K562 (cell line): ENCODE measurements around the gene PEAR1. TPM values are rescaled to one million over a fixed set of nuclear protein-coding genes. Genes with fewer than 3 reads are reported as not detected.

ENCODE experiments used
- CCNT2 ChIP-seq: IDR thresholded peaks from 2 replicates; pipeline ENCODE4 v1.6.1; 2011; ENCODE audit warnings: borderline replicate concordance, low read depth, mild to moderate bottlenecking, moderate library complexity, mixed read lengths, low read length; ENCODE audit not compliant: insufficient read length; ENCODE audit errors: extremely low read depth
- DACH1 ChIP-seq: fragments of 450-650 bp; IDR thresholded peaks from 2 replicates; pipeline ENCODE4 v1.6.1; 2018; ENCODE audit not compliant: partially characterized antibody
- E2F3 ChIP-seq: fragments of 250-450 bp; sonication (Bioruptor Pico); IDR thresholded peaks from 2 replicates; pipeline ENCODE4 v1.4.0; 2020; ENCODE audit warnings: mild to moderate bottlenecking
- ETV1 ChIP-seq: fragments of 450-650 bp; conservative IDR thresholded peaks from 2 replicates; pipeline ENCODE4 v1.6.1; 2016; ENCODE audit warnings: missing genetic modification characterization, control low read depth, low read depth, missing compliant biosample characterization
- NR1H2 ChIP-seq: sonication (generic); formaldehyde crosslinking; IDR thresholded peaks from 2 replicates; pipeline ENCODE4 v1.4.0; 2020; ENCODE audit warnings: mild to moderate bottlenecking, missing genetic modification reagents
- PYGO2 ChIP-seq: fragments of 450-650 bp; IDR thresholded peaks from 2 replicates; pipeline ENCODE4 v1.6.1; 2016; ENCODE audit warnings: mild to moderate bottlenecking, missing genetic modification characterization, moderate library complexity, missing compliant biosample characterization
- RB1 ChIP-seq: fragments of 450-650 bp; IDR thresholded peaks from 2 replicates; pipeline ENCODE4 v1.6.1; 2017; ENCODE audit warnings: low read depth, mild to moderate bottlenecking
- RBBP5 ChIP-seq: fragments of 200-600 bp; sonication (generic); IDR thresholded peaks from 2 replicates; pipeline ENCODE4 v1.6.1; 2012; ENCODE audit warnings: borderline replicate concordance, mild to moderate bottlenecking, low read length, control low read depth, inconsistent platforms; ENCODE audit not compliant: insufficient read depth, poor library complexity, severe bottlenecking
- SIN3A ChIP-seq, 2 experiments: fragments of 150-350 bp in 1 of 2; IDR thresholded peaks; 2 replicates each; pipeline ENCODE4 v1.6.1; 2011 to 2016; ENCODE audit warnings: borderline replicate concordance in 2 of 2, low read depth in 2 of 2, low read length in 2 of 2, mild to moderate bottlenecking in 2 of 2, moderate library complexity in 2 of 2; ENCODE audit not compliant: control insufficient read depth in 1 of 2
- SOX6 ChIP-seq: fragments of 450-650 bp; IDR thresholded peaks from 2 replicates; pipeline ENCODE4 v1.6.1; 2014; ENCODE audit warnings: mild to moderate bottlenecking
- ZBTB7A ChIP-seq: IDR thresholded peaks from 2 replicates; pipeline ENCODE4 v1.6.1; 2011; ENCODE audit warnings: low read depth, mild to moderate bottlenecking, low read length, moderate library complexity, borderline replicate concordance; ENCODE audit not compliant: control insufficient read depth
- ZFX ChIP-seq: sonication (generic); formaldehyde crosslinking; IDR thresholded peaks from 2 replicates; pipeline ENCODE4 v1.8.0; 2022; ENCODE audit warnings: mild to moderate bottlenecking, missing genetic modification reagents, moderate library complexity
- polyA plus RNA-seq, 8 experiments: library from polyadenylated mRNA; depleted of rRNA in 4 of 8; stranded (reverse) in 5 of 8; unstranded in 3 of 8; fragments of >200 nt; fragmentation: Nextera tagmentation in 2 of 8; fragmentation: Illumina TruSeq in 1 of 8; extraction: Ambion mirVana in 2 of 8; extraction: Trizol in 1 of 8; gene quantifications; 2 replicates each; pipeline versions ENCODE4 v1.2.1 to v1.2.3, GENCODE V29; 2011 to 2014; ENCODE audit warnings: inconsistent platforms in 1 of 8, missing spikeins in 1 of 8
- total RNA-seq, 7 experiments: library from RNA; depleted of rRNA in 6 of 7; stranded (reverse); fragments of >200 nt in 6 of 7; fragmentation: Illumina TruSeq in 2 of 7; extraction: Trizol in 2 of 7; gene quantifications; 2 replicates each; pipeline versions ENCODE4 v1.2.1 to v1.2.3, GENCODE V29; 2011 to 2021; ENCODE audit warnings: low replicate concordance in 1 of 7
- TF ChIP-seq, protein P1 (sequence below), 2 experiments: IDR thresholded peaks; 2 replicates each; pipeline ENCODE4 v1.6.1; 2011; ENCODE audit warnings: borderline replicate concordance in 1 of 2, control low read depth in 1 of 2, low read depth in 1 of 2, low read length in 1 of 2, mild to moderate bottlenecking in 1 of 2, mixed read lengths in 1 of 2, moderate library complexity in 1 of 2; ENCODE audit not compliant: insufficient read depth in 1 of 2, insufficient read length in 1 of 2, poor library complexity in 1 of 2, severe bottlenecking in 1 of 2; ENCODE audit errors: extremely low read depth in 1 of 2
- TF ChIP-seq, protein P2 (sequence below), 2 experiments: fragments of 450-650 bp; formaldehyde crosslinking in 1 of 2; IDR thresholded peaks; 2 replicates each; pipeline versions ENCODE4 v1.4.0 to v1.6.1; 2014 to 2020; ENCODE audit warnings: mild to moderate bottlenecking in 2 of 2, borderline replicate concordance in 1 of 2, low read depth in 1 of 2

The PEAR1 gene
- total and polyA plus RNA-seq, 9 of the 15 experiments (the other 6 are each of a cell fraction or from before 2014, with no cell fraction given): 0.87 to 13.9 (median 6.1) TPM

DNA sequence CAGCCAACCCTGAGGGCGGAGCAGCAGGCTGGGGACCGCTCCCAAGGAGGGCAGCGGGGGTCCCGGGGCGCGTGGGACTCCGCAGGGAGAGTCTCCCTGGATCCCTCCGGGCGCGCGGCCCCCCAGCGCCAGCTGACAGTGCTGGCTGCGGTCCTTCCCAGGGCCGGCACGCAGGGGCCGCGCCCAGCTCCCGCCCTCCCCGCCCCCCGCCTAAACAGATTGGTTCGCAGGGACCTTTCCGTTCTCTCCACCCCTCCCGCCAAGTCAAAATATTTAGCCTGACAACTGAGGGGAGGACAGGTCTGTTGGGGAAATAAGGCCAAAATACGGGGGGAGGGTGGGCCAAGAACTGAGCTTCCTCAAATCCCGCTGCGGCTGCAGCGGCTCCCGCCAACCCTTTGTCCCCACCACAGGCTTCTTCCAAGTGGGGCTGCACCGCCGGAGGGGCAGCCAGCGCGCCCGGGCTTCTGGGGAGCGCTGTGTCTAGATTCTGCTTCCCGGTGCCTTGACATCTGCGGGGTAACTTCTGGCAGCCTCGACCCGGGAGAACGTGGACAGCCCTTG, 34.5 kb upstream of the PEAR1 start, which contains the start of gene INSRR (continued):
- TF ChIP-seq DACH1 (peak; percentile 27), ZBTB7A (peak; percentile 61; the same call in 1 of the 2 replicates), RBBP5 (peak; percentile 2), NR1H2 (CRISPR knock-in tag) (no peak), SIN3A (IDR thresholded peaks at IDR 0.05; ENCODE audit: borderline replicate concordance in 2 of 2, control insufficient read depth in 1 of 2, low read depth in 2 of 2, low read length in 2 of 2) (peak in 1 of 2 experiments; percentile 41; a peak in 1 of 4 replicates), PYGO2 (tag) (no peak), CCNT2 (peak; percentile 31), ETV1 (no peak), SOX6 (no peak), E2F3 (CRISPR knock-in tag) (0 out of 2 replicates have a peak, but pooled peaks have one; percentile 16), RB1 (0 out of 2 replicates have a peak, but pooled peaks have one; percentile 39), ZFX (CRISPR knock-in tag) (no peak)
- TF ChIP-seq, protein P1, sequence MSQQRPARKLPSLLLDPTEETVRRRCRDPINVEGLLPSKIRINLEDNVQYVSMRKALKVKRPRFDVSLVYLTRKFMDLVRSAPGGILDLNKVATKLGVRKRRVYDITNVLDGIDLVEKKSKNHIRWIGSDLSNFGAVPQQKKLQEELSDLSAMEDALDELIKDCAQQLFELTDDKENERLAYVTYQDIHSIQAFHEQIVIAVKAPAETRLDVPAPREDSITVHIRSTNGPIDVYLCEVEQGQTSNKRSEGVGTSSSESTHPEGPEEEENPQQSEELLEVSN (IDR thresholded peaks at IDR 0.05; ENCODE audit: borderline replicate concordance in 1 of 2, extremely low read depth in 1 of 2, insufficient read depth in 1 of 2, insufficient read length in 1 of 2, low read depth in 1 of 2, low read length in 1 of 2, poor library complexity in 1 of 2, severe bottlenecking in 1 of 2): peak in 1 of 2 experiments; percentile 60
- TF ChIP-seq, protein P2, sequence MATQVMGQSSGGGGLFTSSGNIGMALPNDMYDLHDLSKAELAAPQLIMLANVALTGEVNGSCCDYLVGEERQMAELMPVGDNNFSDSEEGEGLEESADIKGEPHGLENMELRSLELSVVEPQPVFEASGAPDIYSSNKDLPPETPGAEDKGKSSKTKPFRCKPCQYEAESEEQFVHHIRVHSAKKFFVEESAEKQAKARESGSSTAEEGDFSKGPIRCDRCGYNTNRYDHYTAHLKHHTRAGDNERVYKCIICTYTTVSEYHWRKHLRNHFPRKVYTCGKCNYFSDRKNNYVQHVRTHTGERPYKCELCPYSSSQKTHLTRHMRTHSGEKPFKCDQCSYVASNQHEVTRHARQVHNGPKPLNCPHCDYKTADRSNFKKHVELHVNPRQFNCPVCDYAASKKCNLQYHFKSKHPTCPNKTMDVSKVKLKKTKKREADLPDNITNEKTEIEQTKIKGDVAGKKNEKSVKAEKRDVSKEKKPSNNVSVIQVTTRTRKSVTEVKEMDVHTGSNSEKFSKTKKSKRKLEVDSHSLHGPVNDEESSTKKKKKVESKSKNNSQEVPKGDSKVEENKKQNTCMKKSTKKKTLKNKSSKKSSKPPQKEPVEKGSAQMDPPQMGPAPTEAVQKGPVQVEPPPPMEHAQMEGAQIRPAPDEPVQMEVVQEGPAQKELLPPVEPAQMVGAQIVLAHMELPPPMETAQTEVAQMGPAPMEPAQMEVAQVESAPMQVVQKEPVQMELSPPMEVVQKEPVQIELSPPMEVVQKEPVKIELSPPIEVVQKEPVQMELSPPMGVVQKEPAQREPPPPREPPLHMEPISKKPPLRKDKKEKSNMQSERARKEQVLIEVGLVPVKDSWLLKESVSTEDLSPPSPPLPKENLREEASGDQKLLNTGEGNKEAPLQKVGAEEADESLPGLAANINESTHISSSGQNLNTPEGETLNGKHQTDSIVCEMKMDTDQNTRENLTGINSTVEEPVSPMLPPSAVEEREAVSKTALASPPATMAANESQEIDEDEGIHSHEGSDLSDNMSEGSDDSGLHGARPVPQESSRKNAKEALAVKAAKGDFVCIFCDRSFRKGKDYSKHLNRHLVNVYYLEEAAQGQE (IDR thresholded peaks at IDR 0.05; ENCODE audit: borderline replicate concordance): no peak
- TF ChIP-seq, protein P2 (CRISPR knock-in tag; IDR thresholded peaks at IDR 0.05; ENCODE audit: low read depth): no peak
